AG09319 (cell line): ENCODE results near the gene CISTR.
"Not testable (repeated sequence)": the region's sequence is repeated elsewhere in the genome, so short reads cannot be mapped to it uniquely, and the experiment has no call there.

Source experiments
- DNase-seq: peaks from one replicate; pipeline ENCODE4 v3.0.0-alpha.2; 2010; ENCODE audit warnings: low read depth; ENCODE audit errors: extremely low read depth
- TF ChIP-seq, protein P1 (sequence below): IDR thresholded peaks from 2 replicates; pipeline ENCODE4 v1.5.1; 2011; ENCODE audit warnings: low read depth, mild to moderate bottlenecking, inconsistent platforms, low read length, moderate library complexity

Gene CISTR

DNA sequence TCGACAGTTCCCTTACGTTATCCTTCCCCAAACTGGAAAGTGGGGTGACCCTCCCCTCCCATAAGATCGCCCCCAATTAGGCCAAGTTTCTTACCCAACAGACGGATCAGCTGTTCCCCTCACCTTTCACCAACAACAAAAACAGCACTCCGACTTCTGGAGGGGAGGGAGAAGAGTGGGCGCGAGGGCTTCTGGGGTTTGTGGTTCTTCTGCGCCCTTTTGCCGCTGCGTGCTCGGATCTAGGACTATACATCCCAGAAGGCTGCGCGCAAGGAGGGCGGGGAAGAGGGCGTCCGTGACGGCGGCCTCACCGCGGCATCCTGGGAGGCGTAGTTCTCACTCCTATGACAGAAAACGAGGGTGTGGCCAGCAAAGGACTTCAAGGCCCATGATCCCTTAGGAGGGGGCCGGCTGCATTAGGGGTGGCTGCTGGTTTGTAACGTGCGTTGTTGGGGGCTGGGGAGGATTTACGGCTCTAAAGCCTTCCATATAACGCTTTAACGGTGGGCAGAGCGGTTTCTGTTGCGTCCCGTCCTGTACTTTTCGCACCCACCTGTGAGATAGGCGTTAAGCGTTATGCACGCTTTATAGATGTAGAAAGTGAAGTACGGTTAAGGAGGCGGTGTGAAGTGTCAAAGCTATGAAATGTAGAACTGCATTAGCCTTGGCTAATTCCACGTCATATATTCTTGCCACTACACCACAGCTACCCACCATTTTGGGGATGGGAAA lies 24.3 kb downstream of the CISTR start, which contains the start of gene CALCOCO1:
CALCOCO1 (minus strand) TSS at position 143 of the 732 bp plus-strand sequence. CDS start 2,210 bp downstream, outside the sequence.
- DNase-seq = peak; percentile 91
- TF ChIP-seq, protein P1, sequence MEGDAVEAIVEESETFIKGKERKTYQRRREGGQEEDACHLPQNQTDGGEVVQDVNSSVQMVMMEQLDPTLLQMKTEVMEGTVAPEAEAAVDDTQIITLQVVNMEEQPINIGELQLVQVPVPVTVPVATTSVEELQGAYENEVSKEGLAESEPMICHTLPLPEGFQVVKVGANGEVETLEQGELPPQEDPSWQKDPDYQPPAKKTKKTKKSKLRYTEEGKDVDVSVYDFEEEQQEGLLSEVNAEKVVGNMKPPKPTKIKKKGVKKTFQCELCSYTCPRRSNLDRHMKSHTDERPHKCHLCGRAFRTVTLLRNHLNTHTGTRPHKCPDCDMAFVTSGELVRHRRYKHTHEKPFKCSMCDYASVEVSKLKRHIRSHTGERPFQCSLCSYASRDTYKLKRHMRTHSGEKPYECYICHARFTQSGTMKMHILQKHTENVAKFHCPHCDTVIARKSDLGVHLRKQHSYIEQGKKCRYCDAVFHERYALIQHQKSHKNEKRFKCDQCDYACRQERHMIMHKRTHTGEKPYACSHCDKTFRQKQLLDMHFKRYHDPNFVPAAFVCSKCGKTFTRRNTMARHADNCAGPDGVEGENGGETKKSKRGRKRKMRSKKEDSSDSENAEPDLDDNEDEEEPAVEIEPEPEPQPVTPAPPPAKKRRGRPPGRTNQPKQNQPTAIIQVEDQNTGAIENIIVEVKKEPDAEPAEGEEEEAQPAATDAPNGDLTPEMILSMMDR = no peak

DNA sequence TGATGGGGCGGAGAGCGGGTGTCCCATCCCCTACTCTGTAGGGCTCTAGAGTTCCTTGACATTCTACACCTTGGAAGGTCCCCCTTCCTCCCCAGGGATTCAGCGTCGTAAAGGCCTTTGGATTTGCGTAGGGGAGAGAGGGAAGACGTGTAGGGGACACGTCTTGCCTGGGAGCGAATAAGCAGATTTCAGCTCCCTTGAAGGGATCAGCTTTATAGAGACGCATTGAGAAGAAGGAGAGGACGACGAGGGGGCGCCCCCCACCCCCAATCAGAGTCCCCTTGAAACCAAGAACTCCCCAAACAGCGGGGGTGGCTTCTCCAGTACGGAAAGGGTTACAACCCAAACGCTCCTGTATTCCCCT lies 24.9 kb downstream of the CISTR start:
- TF ChIP-seq, protein P1 = no peak
- DNase-seq = no peak

DNA sequence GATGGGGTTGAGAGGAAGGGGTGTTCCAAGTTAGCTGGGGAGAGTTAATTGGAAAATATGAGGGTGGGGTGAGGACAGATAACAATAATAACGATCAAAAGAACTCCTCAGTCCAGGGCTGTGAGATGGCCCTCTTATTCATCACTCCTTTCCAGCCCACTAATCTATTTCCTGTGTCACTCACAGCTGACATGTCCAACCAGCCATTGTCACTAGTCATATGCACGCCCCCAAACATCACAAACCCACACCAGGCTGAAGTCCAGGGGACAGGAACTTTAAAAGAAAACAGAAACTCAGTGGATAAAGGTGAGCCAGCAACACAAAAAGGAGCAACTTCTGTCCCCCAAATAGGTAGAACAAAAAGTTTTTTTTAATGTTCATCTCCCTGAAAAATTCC lies 25.4 kb downstream of the CISTR start:
- TF ChIP-seq, protein P1 = no peak
- no peak for DNase-seq

DNA sequence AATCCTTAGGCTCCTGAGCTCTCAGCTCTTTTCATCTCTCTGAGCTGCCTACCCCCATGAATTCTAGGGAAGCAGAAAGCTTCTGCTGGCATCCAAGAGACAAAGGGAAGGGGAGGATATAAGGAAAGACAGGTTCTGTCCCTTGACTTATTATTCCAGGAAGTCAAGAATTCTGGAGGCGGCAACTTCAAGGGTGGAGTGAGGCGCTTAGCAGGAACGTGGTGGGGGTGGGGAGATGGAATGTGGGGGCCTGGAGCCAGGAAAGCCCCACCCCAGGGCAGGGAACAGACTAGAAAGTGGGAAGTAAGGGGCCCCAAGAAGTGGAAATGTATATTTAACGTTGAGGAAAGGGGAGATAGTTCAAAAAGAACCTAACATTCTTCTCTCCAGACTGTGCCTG lies 26.0 kb downstream of the CISTR start:
- no peak for DNase-seq
- TF ChIP-seq, protein P1 = no peak

DNA sequence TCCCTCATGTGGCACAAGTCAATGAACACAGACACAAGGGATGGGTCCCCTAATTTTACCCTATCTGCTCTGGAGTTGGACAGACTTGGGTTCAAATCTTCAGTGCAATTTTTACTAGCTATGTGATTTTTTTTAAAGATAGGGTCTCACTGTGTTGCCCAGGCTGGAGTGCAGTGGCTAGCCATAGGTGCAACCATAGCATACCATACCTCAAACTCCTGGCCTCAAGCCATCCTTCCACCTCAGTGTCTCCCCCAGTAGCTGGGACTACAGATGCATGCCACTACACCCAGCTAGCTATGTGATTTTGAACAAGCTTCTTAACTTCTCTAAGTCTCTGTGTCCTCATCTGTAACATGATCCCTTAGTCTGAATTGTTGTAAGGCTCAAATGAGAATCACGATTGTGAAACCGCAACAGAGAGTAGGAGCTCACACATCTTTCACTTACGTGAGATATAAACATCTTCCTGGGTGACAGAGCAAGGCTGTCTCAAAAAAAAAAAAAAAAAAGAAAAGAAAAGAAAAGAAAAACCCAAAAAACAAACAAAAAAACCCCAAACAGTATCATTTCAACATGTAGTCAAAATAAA lies 29.2 kb downstream of the CISTR start:
- TF ChIP-seq, protein P1 = no peak
- DNase-seq = no peak

DNA sequence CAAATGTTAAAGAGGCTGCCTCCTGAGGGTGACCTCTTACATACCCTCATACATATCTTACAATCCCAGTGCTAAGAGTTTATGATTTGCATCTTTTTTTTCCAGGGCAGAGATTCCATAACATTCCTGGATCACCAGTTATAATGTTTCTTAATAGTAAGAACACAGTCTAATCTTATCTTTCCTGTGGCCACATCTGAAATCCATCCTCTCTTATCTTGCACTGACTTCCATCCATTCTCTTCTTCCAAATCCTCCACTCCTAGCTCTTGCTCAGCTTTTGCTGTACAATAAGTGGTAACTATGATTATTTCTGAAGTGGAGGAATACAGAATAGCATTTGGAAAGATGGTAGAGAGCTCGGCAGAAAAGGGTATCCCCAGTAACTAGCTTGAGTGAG lies 30.8 kb downstream of the CISTR start:
- TF ChIP-seq, protein P1 = no peak
- no peak for DNase-seq

DNA sequence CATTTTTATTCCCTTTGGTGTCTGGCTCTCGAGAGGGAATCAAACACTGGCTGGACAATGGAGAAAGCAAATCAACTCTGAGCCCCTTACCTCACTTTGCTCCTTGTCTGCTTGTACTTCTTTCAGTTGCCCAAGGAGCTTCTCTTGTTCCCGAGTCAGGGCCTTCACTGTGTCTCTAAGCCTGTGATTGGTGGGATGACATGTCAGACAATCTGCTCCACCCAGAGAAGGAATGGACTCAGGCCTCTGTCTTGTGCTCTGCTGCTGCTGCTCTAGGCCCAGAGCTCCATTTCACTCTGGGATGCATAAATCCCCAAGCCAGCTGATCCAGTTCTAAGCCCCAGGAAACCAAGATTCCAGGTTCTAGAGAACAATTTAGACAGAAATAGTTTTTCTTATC lies 32.1 kb downstream of the CISTR start:
- DNase-seq = no peak
- TF ChIP-seq, protein P1 = no peak

DNA sequence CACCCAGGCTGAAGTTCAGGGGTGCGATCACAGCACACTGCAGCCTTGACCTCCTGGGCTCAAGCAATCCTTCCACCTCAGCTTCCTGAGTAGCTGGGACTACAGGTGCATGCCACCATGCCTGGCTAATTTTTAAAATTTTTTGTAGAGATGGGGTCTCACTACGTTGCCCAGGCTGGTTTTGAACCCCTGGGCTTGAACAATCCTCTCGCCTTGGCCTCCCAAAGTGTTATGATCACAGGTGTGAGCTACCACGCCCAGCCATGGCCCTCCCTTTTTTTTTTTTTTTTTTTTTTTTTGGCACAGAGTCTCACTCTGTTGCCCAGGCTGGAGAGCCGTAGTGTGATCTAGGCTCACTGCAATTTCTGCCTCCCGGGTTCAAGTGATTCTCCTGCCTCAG lies 33.2 kb downstream of the CISTR start:
- DNase-seq = not testable (repeated sequence)
